Heart left ventricle (tissue), 13 donors: ENCODE measurements around the gene DOCK8.

Experiments used
- CTCF ChIP-seq, 12 donors: fragments of 200-600 bp; sonication (generic) in 4 of 12; IDR thresholded peaks; one replicate each; pipeline versions ENCODE4 v1.5.0 to v1.8.0; 2018 to 2022; ENCODE audit warnings: antibody characterized with exemption in 12 of 12, mild to moderate bottlenecking in 5 of 12
- POLR2A ChIP-seq, 2 donors: fragments of 450-650 bp; IDR thresholded peaks; one replicate each; pipeline ENCODE4 v1.6.1; 2017; ENCODE audit warnings: antibody characterized with exemption in 2 of 2, mild to moderate bottlenecking in 2 of 2, moderate library complexity in 2 of 2
- donor health status: ischemic (EF 13 %, LVEDD 7.1; RV severe dilation, severe dysfunction).
- donor health status: DM: no; HTN: yes; CAD: no.
- donor health status: DM: no; HTN: no; CAD: no.
- donor health status: ischemic (EF 25% LVEDD 6.9; RV normal size, moderate dysfunction).
- donor health status: ischemic (EF 25% LVEDD 5.7; RV mildly dilated, moderate dysfunction).
- donor health status: ischemic (EF 35%, LVEDD 5.7; RV mildly dilated, moderate dysfunction).
- donor health status: nonischemic (EF 11% LVEDD 7.7; RV severe dilation, severe dysfunction).
- donor health status: DM: yes; HTN: yes; CAD: no.
- donor health status: PGD.
- donor health status: ischemic (EF 29% LVEDD 5.4; RV normal size, mild dysfunction).
- donor health status: nonischemic (EF 23%, LVEDD 6.1; RV moderate dilation, normal function).

- no peak for TF ChIP-seq CTCF (IDR thresholded peaks at IDR 0.05)
- TF ChIP-seq POLR2A (IDR thresholded peaks at IDR 0.05) = no peak
Measured at GRCh38 chr9:259405-260404, 45.0 kb downstream of the DOCK8 start.
